Type B pancreatic cell (in vitro differentiated cells): ENCODE measurements around the gene ASB12. TPM values are rescaled to one million over a fixed set of nuclear protein-coding genes. Genes with fewer than 3 reads are reported as not detected.

Experiments
- DNase-seq: peaks from one replicate; pipeline ENCODE4 v3.0.0; 2021; ENCODE audit warnings: mixed read lengths; ENCODE audit not compliant: unreplicated experiment; ENCODE audit errors: extremely low spot score
- H3K27ac Mint-ChIP-seq: 2 replicates; pipeline ENCODE4 v1.8.0; 2021; ENCODE audit warnings: mild to moderate bottlenecking, mixed read lengths
- H3K27me3 Mint-ChIP-seq: 2 replicates; pipeline ENCODE4 v1.8.0; 2021; ENCODE audit warnings: mixed read lengths
- H3K36me3 Mint-ChIP-seq: 2 replicates; pipeline ENCODE4 v1.8.0; 2021; ENCODE audit warnings: mixed read lengths
- H3K4me1 Mint-ChIP-seq: one replicate; pipeline ENCODE4 v1.8.0; 2021; ENCODE audit warnings: mixed read lengths; ENCODE audit not compliant: unreplicated experiment
- H3K4me3 Mint-ChIP-seq: 2 replicates; pipeline ENCODE4 v1.8.0; 2021; ENCODE audit warnings: mild to moderate bottlenecking, mixed read lengths
- H3K9me3 Mint-ChIP-seq: 2 replicates; pipeline ENCODE4 v1.8.0; 2021; ENCODE audit warnings: mixed read lengths
- CTCF ChIP-seq: fragments of 200-600 bp; sonication (generic); conservative IDR thresholded peaks from 2 replicates; pipeline ENCODE4 v1.5.0; 2021; ENCODE audit warnings: antibody characterized with exemption, mild to moderate bottlenecking
- total RNA-seq: library from RNA; stranded (reverse); gene quantifications from 2 replicates; pipeline ENCODE4 v1.2.1, GENCODE V29; 2021; ENCODE audit warnings: low replicate concordance

ASB12 gene
- total RNA-seq, 1 donor from 2014 or later: 0.63 TPM

GRCh38 chrX:64191281-64192010 is 39.0 kb downstream of the ASB12 start:
- H3K36me3 Mint-ChIP-seq: peaks cover 8% of the 10 kb centered on the region
- no peaks in the 10 kb centered on the region for H3K9me3 Mint-ChIP-seq
- H3K4me3 Mint-ChIP-seq: no peak overlapping the region
- no peak overlapping the region for H3K27ac Mint-ChIP-seq
- no peaks in the 10 kb centered on the region for H3K27me3 Mint-ChIP-seq
- no peak for DNase-seq
- H3K4me1 Mint-ChIP-seq: no peaks in the 10 kb centered on the region
- no peak for TF ChIP-seq CTCF

- no peak overlapping the region for H3K4me3 Mint-ChIP-seq
- DNase-seq: peak; percentile 13
- H3K27me3 Mint-ChIP-seq: no peaks in the 10 kb centered on the region
- no peak overlapping the region for H3K27ac Mint-ChIP-seq
- no peaks in the 10 kb centered on the region for H3K4me1 Mint-ChIP-seq
- H3K9me3 Mint-ChIP-seq: no peaks in the 10 kb centered on the region
- no peak for TF ChIP-seq CTCF
- H3K36me3 Mint-ChIP-seq: peaks cover 8% of the 10 kb centered on the region
Observed at GRCh38 chrX:64190136-64190740, 40.2 kb downstream of the ASB12 start.

- Mint-ChIP-seq H3K36me3 (peaks cover 8% of the 10 kb centered on the region), H3K27ac (no peak overlapping the region), H3K4me3 (no peak overlapping the region), H3K27me3 (no peaks in the 10 kb centered on the region), H3K9me3 (no peaks in the 10 kb centered on the region), H3K4me1 (no peaks in the 10 kb centered on the region)
- no peak for TF ChIP-seq CTCF
- DNase-seq: no peak
Observed at GRCh38 chrX:64188901-64189300, 41.5 kb downstream of the ASB12 start.

GRCh38 chrX:64187762-64188150 is 42.7 kb downstream of the ASB12 start:
- no peaks in the 10 kb centered on the region for H3K9me3 Mint-ChIP-seq
- no peaks in the 10 kb centered on the region for H3K27me3 Mint-ChIP-seq
- H3K4me3 Mint-ChIP-seq: no peak overlapping the region
- H3K4me1 Mint-ChIP-seq: no peaks in the 10 kb centered on the region
- H3K27ac Mint-ChIP-seq: no peak overlapping the region
- peaks cover 4% of the 10 kb centered on the region for H3K36me3 Mint-ChIP-seq
- DNase-seq: no peak
- TF ChIP-seq CTCF: no peak

GRCh38 chrX:64186974-64187761 is 43.2 kb downstream of the ASB12 start:
- TF ChIP-seq CTCF: no peak
- H3K27me3 Mint-ChIP-seq: no peaks in the 10 kb centered on the region
- DNase-seq: no peak
- no peak overlapping the region for H3K27ac Mint-ChIP-seq
- H3K4me3 Mint-ChIP-seq: no peak overlapping the region
- H3K36me3 Mint-ChIP-seq: peaks cover 4% of the 10 kb centered on the region
- H3K9me3 Mint-ChIP-seq: no peaks in the 10 kb centered on the region
- no peaks in the 10 kb centered on the region for H3K4me1 Mint-ChIP-seq
